Right lung (tissue), 5 donors: ENCODE results near the gene SNX9. TPM values are rescaled to one million over a fixed set of nuclear protein-coding genes. Genes with fewer than 3 reads are reported as not detected.
"Not testable (repeated sequence)": the region's sequence is repeated elsewhere in the genome, so short reads cannot be mapped to it uniquely, and the experiment has no call there.

Experiments used
- DNase-seq, 2 donors: peaks; one replicate each; pipeline ENCODE4 v3.0.0-alpha.2; 2013
- polyA plus RNA-seq, 5 donors: library from polyadenylated mRNA; unstranded; fragments of 120-200 nt; gene quantifications; one replicate each; pipeline versions ENCODE4 v1.2.1 to v1.2.3, GENCODE V29; 2013; ENCODE audit warnings: inconsistent platforms in 1 of 5, low replicate concordance in 1 of 5; ENCODE audit not compliant: insufficient read length in 5 of 5, insufficient read depth in 1 of 5

SNX9 gene
- polyA plus RNA-seq, 5 donors: 36.2 to 46.5 (median 37.8) TPM

DNA sequence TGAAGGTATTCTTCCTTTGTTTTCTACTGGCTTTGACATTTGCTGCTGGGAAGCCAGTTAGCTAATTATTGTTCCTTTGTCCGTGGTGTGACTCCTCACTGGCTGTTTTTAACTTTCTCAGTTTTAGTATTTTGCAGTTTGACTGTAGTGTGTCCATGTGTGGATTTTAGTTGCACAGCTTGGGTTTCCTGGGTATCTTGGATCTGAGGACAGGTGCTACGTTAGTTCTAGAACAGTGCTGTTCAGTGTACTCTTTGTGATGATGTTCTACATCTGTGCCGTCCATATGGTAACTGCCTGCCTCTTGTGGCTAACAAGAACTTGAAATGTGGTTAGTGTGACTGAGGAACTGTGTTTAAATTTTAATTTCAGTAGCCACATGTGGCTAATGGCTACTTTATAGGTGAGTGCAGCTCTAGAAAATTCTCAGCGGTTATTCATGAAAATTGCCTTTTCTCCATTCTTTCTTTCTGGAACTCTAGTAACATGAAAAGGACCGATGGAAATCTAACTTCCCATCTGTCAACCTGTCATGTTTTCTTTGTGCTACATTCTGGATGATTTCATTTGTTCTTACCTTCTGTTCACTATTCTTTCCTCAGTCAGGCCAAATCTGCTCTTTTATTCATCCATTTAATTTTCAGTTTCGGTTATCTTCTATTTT is 7.4 kb downstream of the SNX9 start:
- DNase-seq: no peak

GRCh38 chr6:157831018-157831369 is 7.9 kb downstream of the SNX9 start:
- no peak for DNase-seq

GRCh38 chr6:157831424-157832249 is 8.6 kb downstream of the SNX9 start:
- no peak for DNase-seq

DNA sequence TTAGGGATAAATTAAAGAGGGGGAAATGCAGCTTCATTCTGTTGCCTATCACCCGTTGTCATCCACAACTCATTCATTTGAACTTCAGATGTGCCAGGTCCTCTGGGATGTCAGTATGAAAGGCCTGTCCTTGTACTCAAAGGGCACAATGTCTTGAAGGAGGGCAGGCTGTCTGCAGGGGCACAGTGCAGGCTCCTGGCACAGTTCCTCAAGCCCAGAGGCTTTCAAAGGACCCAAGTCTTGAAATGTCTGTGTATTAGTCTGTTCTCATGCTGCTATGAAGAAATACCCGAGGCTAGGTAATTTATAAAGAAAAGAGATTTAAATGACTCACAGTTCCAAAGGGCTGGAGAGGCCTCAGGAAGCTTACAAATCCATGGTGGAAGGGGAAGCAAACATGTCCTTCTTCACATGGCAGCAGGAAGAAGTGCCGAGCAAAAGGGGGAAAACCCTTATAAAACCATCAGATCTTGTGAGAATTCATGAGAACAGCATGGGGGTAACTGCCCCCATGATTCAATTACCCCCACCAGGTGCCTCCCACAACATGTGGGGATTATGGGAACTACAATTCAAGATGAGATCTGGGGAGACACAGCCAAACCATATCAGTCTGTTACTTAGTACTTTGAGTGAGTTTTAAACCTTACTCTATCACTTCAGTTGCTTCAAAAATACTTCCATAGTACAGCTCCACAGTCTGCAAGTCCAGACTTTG is 9.4 kb downstream of the SNX9 start:
- no peak for DNase-seq

DNA sequence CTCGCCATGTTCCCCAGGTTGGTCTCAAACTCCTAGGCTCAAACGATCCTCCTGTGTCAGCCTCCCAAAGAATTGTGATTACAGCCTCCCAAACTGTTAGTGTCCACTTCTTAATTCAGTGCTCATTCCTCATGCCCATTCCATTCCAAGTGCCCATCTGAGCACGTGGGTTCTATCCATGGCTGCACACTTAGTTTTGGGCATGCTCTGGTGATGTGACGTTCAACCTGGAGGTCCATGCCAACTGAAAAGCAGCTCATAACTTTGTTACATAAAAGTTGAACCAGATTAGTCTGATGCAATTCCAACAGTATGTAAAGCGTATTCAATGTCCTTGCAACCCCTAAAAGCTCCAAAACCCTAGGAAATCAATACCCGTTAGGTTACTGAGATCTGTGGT is 11.5 kb downstream of the SNX9 start:
- DNase-seq: no peak

DNA sequence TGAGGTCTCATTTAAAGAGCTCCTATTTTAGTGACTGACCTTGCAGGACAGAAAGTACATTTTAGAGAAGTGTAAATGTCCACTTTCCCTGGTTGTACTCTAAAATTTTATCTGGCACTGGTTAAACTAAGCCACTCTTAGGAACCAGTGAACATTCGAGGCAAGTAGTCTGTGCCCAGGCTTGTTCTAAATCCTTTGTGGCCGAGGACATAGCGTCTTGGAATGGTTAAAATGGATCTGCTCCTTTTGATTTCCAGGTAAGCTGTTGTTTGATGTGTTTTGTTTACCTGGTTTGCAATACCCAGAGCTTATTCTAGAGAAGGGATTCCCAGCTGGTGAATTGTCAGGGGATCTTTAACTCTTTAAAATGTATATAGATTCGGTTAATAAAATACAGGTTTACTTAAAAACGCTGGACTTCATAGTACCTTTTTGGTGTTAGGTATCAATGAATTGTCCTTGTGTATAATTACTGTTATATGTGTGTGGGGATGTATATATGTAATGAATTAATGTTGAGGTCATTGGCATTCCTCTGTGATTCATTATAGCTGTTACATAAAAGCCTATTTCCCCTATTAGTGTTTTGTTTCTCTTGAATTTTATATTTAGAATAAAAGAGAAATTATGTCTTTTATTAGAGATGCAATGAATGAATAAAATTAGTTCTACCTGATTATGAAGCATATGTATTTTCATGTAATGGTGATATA is 15.8 kb downstream of the SNX9 start:
- no peak for DNase-seq

GRCh38 chr6:157839606-157840005 is 16.6 kb downstream of the SNX9 start:
- no peak for DNase-seq

DNA sequence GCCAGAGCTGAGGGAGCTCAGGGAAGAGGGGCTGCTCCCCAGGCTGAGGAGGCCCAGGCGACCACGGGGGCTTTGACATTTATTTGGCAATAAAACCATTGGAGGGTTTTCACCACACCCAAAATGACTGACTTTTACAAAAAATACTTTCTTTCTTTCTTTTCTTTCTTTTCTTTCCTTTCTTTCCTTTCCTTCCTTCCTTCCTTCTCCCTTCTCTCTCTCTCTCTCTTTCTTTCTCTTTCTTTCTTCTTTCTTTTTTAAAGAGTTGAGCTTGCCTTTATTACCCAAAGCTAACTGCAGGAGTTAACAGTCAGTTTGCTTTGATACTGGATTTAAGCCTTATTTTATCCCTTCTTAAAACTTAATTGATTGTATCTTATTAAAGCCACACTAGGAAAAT is 17.2 kb downstream of the SNX9 start:
- no peak for DNase-seq

- DNase-seq: no peak
Observed at GRCh38 chr6:157840776-157841175, 17.7 kb downstream of the SNX9 start.

GRCh38 chr6:157841211-157841840 is 18.3 kb downstream of the SNX9 start:
- no peak for DNase-seq

- DNase-seq: no peak
Observed at GRCh38 chr6:157842212-157842611, 19.2 kb downstream of the SNX9 start.

- DNase-seq: not testable (repeated sequence)
Observed at GRCh38 chr6:157844196-157844595, 21.1 kb downstream of the SNX9 start.

DNA sequence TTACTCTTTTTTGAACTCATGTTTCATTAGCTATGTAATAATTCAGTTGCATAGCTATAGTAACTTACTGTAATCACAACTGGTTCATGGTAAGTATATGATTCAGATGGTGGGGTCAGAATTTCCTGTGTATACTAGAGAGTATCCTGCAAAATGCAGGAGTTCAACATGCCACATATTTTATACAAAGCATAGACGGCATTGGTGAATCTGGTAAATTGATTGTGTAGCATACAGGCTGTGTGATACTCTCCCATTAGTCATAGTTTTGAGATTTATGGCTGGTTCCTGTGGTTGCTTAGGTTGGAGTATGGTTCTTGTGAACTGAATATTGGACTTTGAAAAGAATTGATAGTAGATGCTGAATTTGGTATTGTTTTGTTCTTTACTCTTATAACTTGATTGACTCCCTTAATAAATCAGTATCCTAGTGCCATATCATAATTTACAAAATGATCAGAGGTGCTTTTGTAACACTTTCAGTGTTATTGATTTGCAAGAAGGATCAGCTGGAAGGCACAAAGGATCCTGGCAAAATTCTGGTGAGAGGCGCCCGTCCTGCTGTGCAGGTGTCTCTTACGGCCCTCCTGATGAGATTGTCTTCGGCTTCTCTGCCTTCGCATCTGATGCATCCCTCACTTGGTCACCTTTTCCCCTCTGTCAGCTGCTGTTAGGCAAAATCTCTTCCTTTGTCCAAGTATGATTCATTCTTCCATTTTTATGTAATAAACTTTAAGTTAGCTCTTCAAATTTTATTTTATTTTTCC is 22.6 kb downstream of the SNX9 start:
- no peak for DNase-seq

GRCh38 chr6:157847846-157848245 is 24.8 kb downstream of the SNX9 start:
- no peak for DNase-seq

DNA sequence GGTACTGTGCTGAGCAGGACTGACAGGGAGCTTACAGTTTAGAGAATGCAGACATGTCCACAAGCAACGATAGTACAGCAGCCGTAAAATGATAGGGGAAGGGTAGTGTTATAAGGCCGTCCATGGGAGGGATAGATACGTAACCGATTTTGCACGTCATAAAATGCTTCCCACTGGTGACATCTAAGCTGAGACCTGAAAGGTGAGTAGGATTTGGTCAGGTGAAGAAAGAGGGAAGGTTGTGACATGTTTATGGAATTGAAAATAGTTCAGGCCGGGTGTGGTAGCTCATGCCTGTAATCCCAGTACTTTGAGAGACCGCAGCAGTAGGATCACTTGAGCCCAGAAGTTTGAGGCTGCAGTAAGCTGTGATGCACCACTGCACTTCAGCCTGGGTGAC is 25.6 kb downstream of the SNX9 start:
- DNase-seq: no peak

DNA sequence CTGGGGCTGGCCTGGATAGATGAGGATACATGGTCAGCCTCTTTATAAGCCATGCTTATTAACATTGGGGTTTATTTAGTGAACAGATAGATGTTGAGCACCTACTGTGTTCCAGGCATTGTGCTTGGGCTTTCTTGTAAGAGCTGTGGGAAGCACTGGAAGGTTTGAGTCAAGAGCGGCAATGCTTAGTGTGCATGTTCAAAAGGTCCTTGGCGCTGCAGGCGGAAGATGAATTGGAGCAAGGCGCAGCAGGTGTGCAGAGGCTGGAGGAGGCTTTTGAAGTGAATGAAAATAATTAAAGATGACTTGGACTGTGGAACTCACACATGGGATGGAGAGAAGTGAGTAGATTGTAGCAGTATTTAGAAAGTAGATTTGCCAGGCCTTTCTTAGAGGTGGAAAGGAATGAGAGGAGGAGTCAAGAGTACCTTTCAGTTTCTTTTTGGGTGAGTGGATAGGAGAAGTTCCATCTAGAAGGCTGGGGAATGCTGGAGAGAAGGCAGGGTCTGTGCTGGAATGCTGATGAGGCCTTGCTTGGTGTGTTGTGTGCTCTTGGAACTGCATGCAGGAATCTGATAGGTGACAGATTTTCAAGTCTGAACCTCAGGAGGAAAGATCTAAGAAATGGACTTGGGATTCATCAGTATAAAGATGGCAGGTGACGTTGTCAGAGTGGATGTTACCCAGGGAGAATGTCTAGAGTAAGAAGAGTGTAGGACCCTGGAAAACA is 26.4 kb downstream of the SNX9 start:
- DNase-seq: no peak

DNA sequence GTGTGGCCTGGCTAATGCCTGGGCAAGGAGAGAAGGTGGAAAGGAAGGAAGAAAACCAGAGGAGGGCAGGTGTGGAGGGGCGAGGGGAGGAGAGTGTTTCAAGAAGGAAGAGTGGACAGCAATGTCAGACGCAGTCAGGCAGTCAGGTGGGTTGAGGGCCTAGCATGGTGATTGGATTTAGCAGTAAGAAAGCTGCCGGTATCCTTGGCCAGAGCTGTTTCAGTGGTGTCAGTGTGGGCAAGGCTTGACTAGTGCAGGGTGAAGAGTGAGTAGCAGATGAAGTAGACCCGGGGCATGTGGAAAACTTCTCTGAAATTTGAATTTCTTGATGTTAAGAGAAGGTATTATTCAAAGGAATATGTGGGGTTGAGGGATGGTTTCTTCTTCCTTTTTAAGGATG is 27.0 kb downstream of the SNX9 start:
- DNase-seq: no peak

GRCh38 chr6:157853018-157853805 is 30.2 kb downstream of the SNX9 start:
- no peak for DNase-seq

DNA sequence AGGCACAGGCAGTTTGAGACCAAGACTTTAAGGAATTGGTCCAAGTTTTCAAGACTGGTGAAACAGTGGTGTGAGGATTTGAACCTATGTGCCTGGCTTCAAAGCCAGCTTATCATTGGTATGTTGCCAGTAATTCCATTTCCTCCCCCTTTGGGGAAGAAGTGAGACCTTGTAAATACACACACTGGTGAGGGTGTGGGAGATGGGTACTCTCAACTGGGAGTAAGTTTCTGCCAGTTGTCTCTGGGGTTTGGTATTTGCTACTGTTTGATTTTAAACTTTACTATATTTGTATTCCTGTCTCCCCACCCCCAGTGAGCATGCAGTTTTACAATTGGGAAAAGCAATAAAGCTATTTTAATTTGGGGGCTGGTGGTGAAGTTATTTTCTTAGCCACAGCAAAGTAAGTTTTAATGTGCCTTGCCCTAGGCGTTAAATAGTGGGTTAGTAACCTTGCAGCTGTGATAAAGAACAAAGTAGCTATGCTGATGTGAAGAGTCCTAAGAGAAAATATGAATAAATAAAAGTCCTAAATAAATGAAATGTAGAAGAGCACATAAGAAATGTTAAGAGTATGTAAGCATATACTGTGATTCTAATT is 31.0 kb downstream of the SNX9 start:
- DNase-seq: no peak
